NCI-H2107 treated with DMSO at 0.1 percent for 48 hours (cell line): ENCODE data around the gene MAGI1.
"Not testable (repeated sequence)": the region's sequence is repeated elsewhere in the genome, so short reads cannot be mapped to it uniquely, and the experiment has no call there.

Experiments used
- DNase-seq: peaks from one replicate; lab custom pipeline; 2025; ENCODE audit not compliant: unreplicated experiment; lab: John Stamatoyannopoulos, UW

MAGI1 gene

GRCh38 chr3:65728138-65728537, 310.6 kb downstream of the MAGI1 start:
- no peak for DNase-seq

GRCh38 chr3:65723985-65724384, 314.7 kb downstream of the MAGI1 start:
- no peak for DNase-seq

GRCh38 chr3:65723011-65723410, 315.7 kb downstream of the MAGI1 start:
- DNase-seq = no peak

DNA sequence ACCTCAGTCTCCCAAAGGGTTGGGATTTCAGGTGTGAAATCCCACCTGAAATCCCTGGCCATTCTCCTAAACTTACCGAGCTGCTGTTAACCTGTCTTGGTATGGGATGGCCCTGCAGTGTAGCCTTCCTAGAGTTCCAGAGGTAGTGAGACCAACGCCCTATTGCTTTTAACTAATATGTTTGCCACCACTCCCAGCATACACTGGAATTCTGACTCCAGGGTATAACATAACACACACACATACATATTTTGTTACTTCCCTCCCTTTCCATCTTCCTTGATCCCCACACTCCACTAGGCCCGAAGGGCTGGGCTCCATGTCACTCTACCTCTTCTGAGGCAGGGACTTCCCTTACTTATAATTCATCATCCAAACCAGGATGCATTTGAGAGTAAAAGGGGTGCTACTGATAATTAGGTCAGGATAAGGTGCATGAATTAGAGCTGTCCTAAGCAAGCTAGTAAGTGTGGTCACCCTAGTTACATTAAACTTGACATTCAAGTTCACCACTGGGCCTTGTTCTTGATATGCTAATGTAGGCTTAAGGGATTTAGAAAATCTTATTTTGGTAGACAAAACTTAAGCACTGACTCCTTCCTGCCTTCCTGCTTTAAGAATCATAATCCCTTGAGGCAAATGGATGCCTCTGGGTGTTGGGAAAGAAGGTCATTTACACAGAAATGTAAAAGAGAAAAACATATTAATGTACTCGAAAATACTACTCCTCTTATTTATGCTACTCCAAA, 317.6 kb downstream of the MAGI1 start:
- DNase-seq = no peak

DNA sequence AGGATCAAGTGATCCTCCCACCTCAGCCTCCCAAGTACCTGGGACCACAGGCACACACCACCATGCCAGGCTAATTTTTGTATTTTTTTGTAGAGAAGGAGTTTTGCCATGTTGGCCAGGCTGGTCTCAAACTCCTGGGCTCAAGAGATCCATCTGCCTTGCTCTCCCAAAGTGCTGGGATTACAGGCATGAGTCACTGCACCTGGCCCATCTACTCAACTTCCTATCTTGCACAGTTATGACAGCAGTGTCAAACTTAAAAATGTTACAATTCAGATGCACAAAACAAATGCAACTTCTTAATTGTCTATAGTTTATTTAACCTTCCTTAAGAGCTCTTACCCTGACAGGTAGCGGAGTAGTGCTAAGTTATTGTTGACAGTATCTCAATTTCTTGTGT, 319.1 kb downstream of the MAGI1 start:
- DNase-seq = not testable (repeated sequence)

GRCh38 chr3:65717676-65718346, 320.9 kb downstream of the MAGI1 start:
- no peak for DNase-seq

DNA sequence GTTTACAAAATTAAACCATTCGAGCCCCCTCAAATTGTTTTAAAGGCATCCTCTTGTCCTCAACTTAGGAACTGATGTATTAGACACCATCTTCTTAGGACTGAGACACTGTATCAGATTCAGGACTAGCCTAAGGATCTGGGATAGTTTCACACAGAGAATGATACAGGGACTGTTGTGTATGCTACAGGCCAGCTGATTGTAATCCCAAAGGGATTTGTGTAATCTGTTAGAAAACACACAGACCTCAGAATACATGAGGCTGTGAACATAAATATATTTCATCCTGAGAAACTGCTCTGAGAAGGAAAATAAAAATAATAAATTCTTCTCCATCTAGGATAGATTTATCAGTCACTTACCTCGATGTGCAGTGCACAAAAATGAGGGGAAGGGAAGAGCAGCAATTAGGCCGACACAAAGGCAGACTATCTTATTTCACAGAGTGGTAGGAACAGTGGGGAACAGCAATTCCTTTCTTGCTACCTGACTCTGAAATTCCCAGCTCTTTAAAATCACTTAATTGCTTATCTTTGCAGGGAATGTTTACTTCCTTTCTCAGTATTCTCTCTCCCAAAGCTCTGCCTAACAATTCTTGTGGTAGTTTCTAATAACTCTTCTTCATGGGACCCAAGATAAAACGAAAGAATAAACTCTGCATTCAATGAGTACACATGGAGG, 322.5 kb downstream of the MAGI1 start:
- no peak for DNase-seq

DNA sequence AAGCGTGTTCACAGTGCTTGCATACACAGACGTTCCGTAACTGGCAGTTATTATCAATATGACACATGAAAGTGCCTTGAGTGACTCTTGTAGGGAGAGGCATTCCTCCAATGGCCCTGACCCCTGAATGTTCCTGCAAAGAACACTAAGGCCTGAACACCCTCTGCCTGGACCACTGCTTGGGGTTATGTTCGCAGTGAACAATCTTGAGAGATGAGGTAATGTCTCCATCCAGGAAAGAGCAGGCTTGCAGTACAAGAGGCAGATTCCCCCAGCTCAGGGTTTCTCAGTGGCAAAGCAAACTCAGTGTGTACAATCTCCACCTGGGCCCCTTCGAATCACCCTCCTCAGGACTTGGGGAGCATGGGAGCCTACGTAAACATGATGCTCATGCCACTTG, 324.6 kb downstream of the MAGI1 start:
- no peak for DNase-seq

DNA sequence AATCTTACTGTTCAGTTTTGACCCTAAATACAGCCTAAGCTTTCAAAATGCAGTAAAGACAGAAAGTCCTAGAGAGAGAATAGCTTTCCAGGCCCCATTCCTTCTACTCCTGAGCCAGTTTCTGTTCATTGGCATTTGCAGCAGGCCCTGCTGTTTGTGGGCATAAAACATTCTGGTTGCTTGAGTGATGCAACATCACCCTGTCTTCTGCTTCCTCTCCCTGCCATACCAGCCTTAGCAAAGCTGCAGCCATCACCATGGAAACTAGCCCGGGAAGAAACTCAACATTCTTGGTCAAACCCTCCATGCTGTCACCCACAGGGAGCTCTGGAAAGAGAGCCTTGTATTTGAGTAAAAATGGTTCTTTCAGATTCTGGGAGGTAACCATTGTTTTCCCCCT, 325.7 kb downstream of the MAGI1 start:
- no peak for DNase-seq

GRCh38 chr3:65712140-65712539, 326.6 kb downstream of the MAGI1 start:
- no peak for DNase-seq

DNA sequence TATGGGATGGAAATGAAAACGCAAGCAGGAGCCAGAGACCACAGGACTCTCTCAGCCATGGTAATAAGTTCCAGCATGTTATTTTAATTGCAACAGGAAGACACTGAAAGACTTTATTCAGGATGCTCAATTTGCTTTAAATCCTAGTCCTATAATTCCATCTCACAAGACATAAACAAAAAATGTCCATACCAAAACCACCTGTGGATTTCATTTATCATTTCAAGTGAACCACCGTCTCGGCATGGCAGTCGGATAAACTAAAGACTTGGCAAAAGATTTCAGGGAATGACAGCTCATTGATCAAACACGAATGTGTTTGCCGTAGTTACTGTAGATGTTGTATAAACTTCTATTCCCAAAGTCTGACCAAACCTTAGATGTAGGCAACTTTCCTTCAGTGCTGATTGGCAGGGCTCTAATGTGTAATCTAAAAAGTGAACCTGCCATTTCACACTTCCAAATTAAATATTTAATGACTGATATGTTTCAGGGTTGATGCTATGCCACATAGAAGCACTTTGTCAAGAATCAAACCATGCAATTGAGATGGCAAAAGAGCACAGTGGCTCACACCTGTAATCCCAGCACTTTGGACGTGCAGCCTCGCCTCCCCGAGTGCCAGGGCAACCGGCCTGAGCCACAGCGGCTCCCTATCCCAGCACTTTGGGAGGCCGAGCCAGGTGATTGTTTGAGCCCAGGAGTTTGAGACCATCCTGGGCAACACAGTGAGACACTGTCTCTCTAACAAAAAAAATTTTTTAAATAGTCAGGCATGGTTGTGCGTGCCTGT, 331.7 kb downstream of the MAGI1 start:
- no peak for DNase-seq

GRCh38 chr3:65706301-65706700, 332.4 kb downstream of the MAGI1 start:
- no peak for DNase-seq

DNA sequence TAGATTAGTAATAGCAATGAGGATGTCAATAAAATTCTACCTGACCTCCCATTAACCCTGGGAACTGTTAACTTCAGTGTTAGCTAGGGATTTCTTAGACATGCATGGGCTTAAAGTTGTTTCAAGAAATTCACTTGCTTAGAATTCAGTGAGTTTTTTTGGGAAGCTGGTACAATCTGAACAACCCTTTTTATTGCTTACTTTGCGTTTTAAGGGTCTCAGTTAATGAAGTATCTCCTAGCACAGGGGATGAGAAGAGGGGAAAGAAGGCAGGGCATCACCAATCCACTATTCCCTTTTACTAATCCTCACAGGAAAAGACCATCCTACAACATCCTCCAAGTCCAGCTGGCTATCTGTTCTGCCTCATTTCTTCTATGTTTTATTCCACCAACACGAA, 334.9 kb downstream of the MAGI1 start:
- DNase-seq = no peak

DNA sequence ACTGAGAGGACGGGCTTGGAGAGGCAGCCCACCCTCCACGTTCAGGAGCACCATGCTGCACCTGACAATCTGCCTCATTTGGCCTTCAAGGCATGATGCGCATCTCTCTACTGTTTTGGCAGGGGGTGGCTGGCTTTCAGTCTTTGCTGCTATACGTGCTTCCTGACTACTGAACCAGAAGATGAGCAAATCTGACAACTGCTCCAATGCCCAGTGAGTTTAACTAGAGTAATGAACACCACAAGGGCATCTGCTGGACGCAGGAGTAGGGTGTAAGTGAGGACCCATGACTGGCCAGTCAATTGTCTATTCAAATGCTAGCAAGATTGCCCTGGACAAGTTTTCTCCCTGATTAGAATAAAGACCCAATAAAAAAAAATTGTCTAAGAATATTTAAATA, 335.7 kb downstream of the MAGI1 start:
- DNase-seq = no peak

DNA sequence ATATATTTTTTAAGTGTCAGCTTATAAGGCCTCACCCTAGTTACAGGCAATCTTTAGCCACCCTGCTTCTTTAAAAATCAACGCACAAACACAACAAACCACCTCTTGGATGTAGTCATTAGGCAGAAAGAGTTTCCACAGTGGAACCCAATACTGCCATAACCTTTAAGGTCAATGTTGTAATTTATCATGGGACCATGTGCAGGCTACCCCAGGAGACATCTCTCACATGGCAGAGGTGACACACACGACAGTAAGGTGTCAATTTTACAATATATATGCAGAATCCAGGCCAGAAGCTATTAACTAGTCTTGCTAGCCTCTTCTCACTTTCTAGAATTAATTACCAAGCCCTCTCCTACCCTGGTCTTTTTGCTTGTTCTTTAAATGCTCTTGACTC, 336.5 kb downstream of the MAGI1 start:
- DNase-seq = no peak

- no peak for DNase-seq
Measured at GRCh38 chr3:65701516-65701915, 337.2 kb downstream of the MAGI1 start.

GRCh38 chr3:65689436-65689835, 349.3 kb downstream of the MAGI1 start:
- no peak for DNase-seq

- no peak for DNase-seq
Measured at GRCh38 chr3:65687741-65688140, 351.0 kb downstream of the MAGI1 start.

- DNase-seq = no peak
Measured at GRCh38 chr3:65685621-65686235, 353.0 kb downstream of the MAGI1 start.

DNA sequence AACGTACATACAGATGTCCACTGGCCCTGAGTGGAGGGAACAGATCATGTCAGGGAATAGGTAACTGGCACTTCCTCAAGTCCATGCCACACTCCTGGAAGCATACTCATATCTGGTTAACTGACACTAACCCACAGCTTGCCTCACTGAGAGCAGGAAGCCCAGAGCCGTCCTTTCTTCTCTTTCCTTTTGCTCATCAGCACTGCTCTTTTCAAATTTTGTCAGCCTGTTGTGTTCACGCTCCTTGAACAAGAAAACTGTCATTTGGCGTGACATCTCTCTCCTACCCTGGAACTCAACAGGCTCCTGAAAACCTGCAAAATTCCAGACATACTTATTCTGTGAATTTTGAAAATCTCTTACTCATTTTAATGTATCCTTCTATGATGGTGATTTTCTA, 360.2 kb downstream of the MAGI1 start:
- no peak for DNase-seq

GRCh38 chr3:65677486-65678010, 361.2 kb downstream of the MAGI1 start:
- no peak for DNase-seq
